Epithelial cell of proximal tubule (primary cell): Measurements from ENCODE around the gene DUSP7. TPM values are rescaled to one million over a fixed set of nuclear protein-coding genes. Genes with fewer than 3 reads are reported as not detected.
A peak's percentile ranks its signal among the peaks of the same experiment; 100 is the strongest.

Experiments used
- DNase-seq: peaks from one replicate; pipeline ENCODE4 v3.0.0-alpha.2; 2011; ENCODE audit warnings: low read depth
- H3K4me3 ChIP-seq: 2 replicates; pipeline ENCODE4 v1.5.1; 2011; ENCODE audit warnings: low read depth, mild to moderate bottlenecking, low read length
- total RNA-seq: library from RNA; depleted of rRNA; stranded (reverse); fragments of >200 nt; gene quantifications from 2 replicates; pipeline ENCODE4 v1.2.3, GENCODE V29; 2015
- TF ChIP-seq, protein P1 (sequence below): conservative IDR thresholded peaks from 2 replicates; pipeline ENCODE4 v1.5.1; 2012; ENCODE audit warnings: low read depth, mild to moderate bottlenecking, low read length

Gene DUSP7
- total RNA-seq, 1 donor from 2014 or later: 23.7 TPM

DNA sequence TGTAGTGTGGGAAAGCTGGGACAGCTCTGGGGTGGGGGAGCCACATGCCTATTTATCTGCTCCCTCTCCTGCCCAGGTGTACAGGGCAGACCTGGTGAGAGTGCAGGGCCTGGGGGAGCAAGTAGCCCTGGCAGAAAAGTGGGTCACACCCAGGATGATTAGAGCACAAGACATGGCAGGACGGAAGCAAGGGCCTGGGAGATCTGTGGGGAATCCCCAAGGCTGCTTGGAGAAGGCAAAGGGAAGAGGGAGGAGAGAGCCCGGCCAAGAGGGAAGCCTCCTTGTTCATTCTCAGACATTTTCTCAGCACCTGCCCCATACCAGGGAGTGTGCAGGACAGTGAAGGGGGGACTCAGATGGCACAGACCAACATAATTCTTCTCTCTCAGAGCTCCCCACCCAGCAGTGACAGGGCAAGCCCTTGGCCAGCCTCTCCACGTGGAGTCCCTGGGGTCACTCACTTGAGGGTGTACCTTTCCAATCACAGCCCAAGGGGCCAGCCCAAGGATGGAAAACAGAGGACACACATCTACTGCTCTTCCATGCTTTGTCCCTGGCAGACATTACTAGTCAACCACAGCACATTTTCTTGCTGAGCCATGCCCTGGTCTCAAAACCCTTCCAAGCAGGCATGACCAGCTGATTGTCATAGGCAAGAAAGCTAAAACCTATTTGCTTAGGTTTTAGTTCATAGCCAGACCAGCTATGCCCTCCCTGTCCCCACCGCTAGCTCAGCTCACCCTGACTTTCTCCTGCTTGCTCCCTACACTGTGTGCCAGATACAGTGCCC is 4.9 kb upstream of the DUSP7 start:
- TF ChIP-seq, protein P1, sequence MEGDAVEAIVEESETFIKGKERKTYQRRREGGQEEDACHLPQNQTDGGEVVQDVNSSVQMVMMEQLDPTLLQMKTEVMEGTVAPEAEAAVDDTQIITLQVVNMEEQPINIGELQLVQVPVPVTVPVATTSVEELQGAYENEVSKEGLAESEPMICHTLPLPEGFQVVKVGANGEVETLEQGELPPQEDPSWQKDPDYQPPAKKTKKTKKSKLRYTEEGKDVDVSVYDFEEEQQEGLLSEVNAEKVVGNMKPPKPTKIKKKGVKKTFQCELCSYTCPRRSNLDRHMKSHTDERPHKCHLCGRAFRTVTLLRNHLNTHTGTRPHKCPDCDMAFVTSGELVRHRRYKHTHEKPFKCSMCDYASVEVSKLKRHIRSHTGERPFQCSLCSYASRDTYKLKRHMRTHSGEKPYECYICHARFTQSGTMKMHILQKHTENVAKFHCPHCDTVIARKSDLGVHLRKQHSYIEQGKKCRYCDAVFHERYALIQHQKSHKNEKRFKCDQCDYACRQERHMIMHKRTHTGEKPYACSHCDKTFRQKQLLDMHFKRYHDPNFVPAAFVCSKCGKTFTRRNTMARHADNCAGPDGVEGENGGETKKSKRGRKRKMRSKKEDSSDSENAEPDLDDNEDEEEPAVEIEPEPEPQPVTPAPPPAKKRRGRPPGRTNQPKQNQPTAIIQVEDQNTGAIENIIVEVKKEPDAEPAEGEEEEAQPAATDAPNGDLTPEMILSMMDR: no peak
- DNase-seq: no peak
- no peak overlapping the region for H3K4me3 ChIP-seq

DNA sequence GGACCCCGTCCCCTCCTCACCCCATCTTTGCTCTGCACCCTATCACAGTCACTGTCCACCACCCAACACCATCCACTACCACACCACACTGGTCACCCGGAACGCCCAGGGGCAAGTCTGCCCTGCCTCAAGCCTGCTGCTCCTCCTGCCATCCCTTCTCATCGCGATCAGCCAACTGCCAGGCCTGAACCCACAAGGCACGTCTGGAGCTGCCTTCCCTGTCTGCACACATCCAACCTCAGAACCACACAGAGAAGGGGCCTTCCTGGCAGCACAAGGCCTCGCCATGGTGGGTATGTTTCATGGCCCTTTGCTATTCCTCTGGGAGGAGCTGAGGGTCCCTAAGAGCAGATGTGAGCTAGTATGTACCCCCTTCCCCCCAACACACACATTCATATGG is 3.4 kb upstream of the DUSP7 start:
- DNase-seq: no peak
- TF ChIP-seq, protein P1: no peak

DNA sequence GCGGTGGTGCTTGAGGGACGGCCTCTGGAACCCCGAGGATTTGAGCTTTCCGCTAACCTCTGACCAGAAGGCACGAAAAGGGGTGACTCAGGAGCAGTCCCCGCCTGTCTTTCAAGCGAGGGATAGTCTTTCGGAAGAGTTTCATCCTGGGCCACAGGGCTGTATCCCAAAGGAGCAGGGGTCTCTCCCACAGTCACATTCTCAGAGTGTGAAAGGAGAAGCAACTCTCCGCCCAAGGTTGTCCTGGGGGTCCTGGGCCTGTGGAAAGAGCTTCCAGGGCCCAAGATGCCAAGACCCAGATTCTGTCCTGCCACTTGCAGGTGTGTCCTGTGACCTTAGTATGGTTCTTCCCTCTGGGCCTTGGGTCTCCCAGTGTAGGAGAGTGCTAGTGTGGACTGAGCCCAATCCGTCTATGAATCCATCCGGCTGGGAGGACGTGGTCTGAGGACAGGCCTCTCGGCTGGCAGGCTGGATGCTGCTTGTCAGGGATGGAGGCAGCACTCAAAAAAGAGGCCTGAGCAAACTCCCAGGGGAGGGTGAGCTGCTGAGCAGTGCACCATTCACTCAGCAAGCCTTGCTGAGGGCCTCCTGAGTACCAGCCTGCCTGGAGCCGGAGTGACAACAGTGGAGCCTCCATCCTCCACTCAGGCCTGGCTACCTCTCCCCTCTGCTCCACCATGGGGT is 1.6 kb upstream of the DUSP7 start:
- DNase-seq: no peak
- H3K4me3 ChIP-seq: peak overlapping the region; percentile 50
- TF ChIP-seq, protein P1: no peak

More for the DNA sequence above, 3.4 kb upstream of the DUSP7 start:
- no peak overlapping the region for H3K4me3 ChIP-seq

DNA sequence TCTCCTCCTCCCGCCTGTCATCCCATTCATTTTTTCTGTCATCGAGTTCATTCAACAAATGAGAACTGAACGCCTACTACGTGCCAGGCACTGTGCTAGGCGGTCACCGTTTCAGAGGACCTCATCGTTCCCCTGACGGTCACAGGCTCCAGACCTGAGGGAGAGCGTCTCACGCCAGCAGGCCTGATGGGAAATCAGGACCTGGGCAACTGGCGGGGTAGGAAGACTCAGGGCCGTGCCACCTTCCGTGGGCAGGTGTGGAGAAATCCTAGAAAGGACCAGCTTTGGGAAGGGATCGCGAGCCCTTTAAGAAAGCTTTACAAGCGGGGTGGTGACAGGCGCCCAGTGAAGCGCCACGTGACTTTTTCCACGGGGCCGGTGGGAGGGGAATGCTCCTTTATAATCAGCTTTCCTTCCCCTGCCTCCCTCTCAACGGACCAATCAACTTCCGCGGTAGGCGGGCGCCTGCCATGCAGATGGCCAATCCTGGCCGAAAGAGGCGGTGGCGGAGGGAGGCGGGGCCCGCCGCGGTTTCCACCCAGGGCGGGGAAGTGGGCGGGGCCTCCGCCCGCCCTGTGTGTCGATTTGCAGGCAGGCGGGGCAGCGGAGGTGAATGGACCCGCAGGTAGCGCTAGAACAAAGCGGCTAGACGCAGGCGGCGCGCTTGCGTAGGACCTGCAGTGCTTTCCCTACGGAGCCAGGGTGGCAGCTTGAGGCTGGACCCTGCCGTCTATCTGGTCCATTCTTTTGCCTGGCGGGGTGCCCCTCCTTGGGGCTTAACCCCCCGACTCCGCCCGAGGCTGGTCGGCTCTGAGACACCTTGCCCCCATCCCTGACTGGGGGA is 819 bp upstream of the DUSP7 start:
- H3K4me3 ChIP-seq: peak overlapping the region; percentile 73
- TF ChIP-seq, protein P1: no peak
- DNase-seq: peak; percentile 85

DNA sequence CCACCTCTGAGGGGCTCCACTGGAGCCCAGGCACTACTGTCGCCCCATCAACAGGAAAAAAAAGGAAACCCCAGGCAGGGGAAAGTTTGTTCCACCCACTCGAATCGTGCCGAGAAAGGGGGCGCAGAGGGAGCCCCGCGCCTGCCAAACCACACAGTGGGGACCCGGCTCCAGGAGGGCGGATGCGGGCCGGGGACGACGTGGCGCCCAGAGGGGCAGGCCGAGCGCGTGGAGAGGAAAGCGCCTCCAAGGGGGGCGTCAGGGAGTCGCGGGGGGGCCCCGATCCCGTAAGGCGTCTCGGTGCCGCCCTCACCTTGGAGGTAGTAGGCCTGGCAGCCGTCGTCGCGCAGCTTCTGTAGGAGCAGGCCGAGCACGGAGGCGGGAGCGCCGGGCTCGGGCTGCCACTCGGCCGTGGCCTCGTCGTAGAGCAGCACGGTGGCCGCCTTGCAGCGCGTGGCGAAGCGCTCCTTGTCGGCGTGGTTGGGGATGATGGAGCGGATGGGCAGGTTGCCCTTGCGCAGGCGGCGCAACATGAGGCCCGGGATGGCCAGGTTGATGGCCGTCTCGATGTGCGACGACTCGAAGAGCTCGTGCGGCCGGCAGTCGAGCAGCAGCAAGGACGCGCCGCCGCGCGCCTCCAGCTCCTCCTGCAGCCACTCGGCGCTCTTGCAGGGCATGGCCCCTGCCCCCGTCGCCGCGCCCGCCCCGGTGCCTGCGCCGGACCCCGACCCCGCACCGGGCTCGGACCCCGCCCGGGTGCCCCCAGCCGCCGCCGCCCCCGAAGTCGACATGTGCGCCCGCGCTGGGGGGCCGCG is 627 bp downstream of the DUSP7 start:
- TF ChIP-seq, protein P1: no peak
- no peak for DNase-seq
- H3K4me3 ChIP-seq: peak overlapping the region; percentile 81
